HepG2 (cell line): ENCODE results near the gene VPS9D1. TPM values are rescaled to one million over a fixed set of nuclear protein-coding genes. Genes with fewer than 3 reads are reported as not detected.
A peak's percentile ranks its signal among the peaks of the same experiment; 100 is the strongest.

Experiments used
- PAWR ChIP-seq: sonication (generic); formaldehyde crosslinking; IDR thresholded peaks from 2 replicates; pipeline ENCODE4 v1.4.0; 2020; ENCODE audit warnings: missing genetic modification reagents, mild to moderate bottlenecking, borderline replicate concordance
- SALL2 ChIP-seq: sonication (generic); formaldehyde crosslinking; IDR thresholded peaks from 2 replicates; pipeline ENCODE4 v1.8.1; 2023; ENCODE audit warnings: mild to moderate bottlenecking, missing genetic modification reagents, inconsistent platforms
- STAG1 ChIP-seq: sonication (generic); formaldehyde crosslinking; IDR thresholded peaks from 2 replicates; pipeline ENCODE4 v1.4.0; 2020; ENCODE audit warnings: missing genetic modification reagents
- ZBTB40 ChIP-seq, 2 experiments: fragments of 450-650 bp in 1 of 2; sonication (generic) in 1 of 2; formaldehyde crosslinking in 1 of 2; IDR thresholded peaks; 2 replicates each; pipeline versions ENCODE4 v1.6.1 to v1.8.0; 2016 to 2022; ENCODE audit warnings: antibody characterized with exemption in 1 of 2, mild to moderate bottlenecking in 1 of 2, missing genetic modification reagents in 1 of 2
- ZNF18 ChIP-seq: sonication (generic); formaldehyde crosslinking; IDR thresholded peaks from 2 replicates; pipeline ENCODE4 v1.8.0; 2022; ENCODE audit warnings: mild to moderate bottlenecking, missing genetic modification reagents; ENCODE audit not compliant: insufficient replicate concordance
- ZNF552 ChIP-seq: sonication (generic); formaldehyde crosslinking; IDR thresholded peaks from 2 replicates; pipeline ENCODE4 v1.9.0; 2022; ENCODE audit warnings: missing genetic modification reagents, mild to moderate bottlenecking, borderline replicate concordance
- ZSCAN20 ChIP-seq: sonication (generic); formaldehyde crosslinking; IDR thresholded peaks from 2 replicates; pipeline ENCODE4 v1.4.0; 2020; ENCODE audit warnings: missing genetic modification reagents, mild to moderate bottlenecking, borderline replicate concordance
- polyA plus RNA-seq, 8 experiments: library from polyadenylated mRNA; depleted of rRNA in 3 of 8; stranded (reverse) in 7 of 8; unstranded in 1 of 8; fragments of >200 nt; fragmentation: Illumina TruSeq in 4 of 8; extraction: Trizol in 4 of 8; gene quantifications; 2 replicates each; pipeline versions ENCODE4 v1.2.1 to v1.2.3, GENCODE V29; 2011 to 2016; ENCODE audit warnings: low read depth in 4 of 8, missing spikeins in 1 of 8, mixed read lengths in 1 of 8; ENCODE audit not compliant: insufficient read depth in 1 of 8
- total RNA-seq, 5 experiments: library from RNA; depleted of rRNA; stranded (reverse); fragments of >200 nt; fragmentation: Illumina TruSeq; extraction: Trizol; gene quantifications; 2 replicates each; pipeline ENCODE4 v1.2.3, GENCODE V29; 2016; ENCODE audit warnings: low read depth in 1 of 5
- TF ChIP-seq, protein P1 (sequence below): sonication (generic); formaldehyde crosslinking; IDR thresholded peaks from 2 replicates; pipeline ENCODE4 v1.8.0; 2022; ENCODE audit warnings: missing genetic modification reagents, low read depth, mild to moderate bottlenecking, borderline replicate concordance
- TF ChIP-seq, protein P2 (sequence below): sonication (generic); formaldehyde crosslinking; IDR thresholded peaks from 2 replicates; pipeline ENCODE4 v1.4.0; 2020; ENCODE audit warnings: low read depth, mild to moderate bottlenecking, missing genetic modification reagents

VPS9D1 gene
- total and polyA plus RNA-seq, 2 of the 13 experiments (the other 11 are each of a cell fraction or from before 2014, with no cell fraction given) = 10.1 to 13.2 TPM

DNA sequence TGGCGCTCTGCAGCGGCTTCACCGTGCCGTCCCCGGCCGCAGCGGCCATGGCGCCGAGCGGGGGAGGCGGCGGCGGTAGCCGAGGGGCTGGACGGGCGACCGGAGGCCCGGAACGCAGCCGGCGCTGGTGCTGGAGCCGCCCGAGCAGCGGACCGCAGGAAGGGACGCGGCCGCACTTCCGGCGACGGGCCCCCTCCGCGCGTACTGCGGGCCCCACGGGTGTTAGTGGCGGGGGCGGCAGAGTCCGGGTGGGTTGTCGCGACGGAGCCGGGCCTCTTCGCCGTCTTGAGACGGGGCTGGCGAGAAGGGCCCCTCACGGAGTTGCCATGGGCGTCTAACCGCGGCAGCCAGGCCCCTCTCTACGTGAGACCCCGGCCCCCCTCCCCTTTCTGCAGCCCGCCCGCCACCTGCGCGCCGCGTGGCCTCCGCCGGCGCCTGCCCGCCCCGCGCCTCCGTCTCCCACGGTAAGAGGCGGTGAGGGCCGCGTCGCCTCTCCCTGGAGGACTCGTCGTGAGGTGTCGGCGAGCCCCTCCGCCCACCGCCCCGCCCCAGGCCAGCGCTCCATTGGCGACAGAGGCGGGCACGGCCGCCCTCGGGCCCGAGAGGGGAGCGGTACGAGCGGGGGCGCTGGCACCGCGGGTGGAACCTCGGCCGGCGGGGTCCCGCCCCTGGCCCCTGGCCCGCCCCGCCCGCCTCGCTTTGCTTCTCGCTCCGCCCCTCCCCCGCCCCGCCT, at the start of gene VPS9D1, which contains the start of gene ZNF276 (continued):
- TF ChIP-seq STAG1 (CRISPR knock-in tag) (no peak), SALL2 (CRISPR knock-in tag) (peak; percentile 96), ZSCAN20 (CRISPR knock-in tag) (peak; percentile 96; the same call in 1 of the 2 replicates), ZBTB40 (IDR thresholded peaks at IDR 0.05) (peak; percentile 78), ZBTB40 (CRISPR knock-in tag; IDR thresholded peaks at IDR 0.05) (peak; percentile 82), ZNF18 (peak; percentile 78), ZNF552 (peak; percentile 72; the same call in 1 of the 2 replicates), PAWR (peak; percentile 95; the same call in 1 of the 2 replicates)
- TF ChIP-seq, protein P1, sequence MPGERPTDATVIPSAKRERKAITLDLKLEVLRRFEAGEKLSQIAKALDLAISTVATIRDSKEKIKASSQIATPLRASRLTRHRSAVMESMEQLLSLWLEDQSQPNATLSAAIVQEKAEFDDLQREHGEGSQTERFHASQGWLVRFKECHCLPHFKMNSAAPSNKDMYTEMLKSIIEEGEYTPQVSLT = no peak
- TF ChIP-seq, protein P2, sequence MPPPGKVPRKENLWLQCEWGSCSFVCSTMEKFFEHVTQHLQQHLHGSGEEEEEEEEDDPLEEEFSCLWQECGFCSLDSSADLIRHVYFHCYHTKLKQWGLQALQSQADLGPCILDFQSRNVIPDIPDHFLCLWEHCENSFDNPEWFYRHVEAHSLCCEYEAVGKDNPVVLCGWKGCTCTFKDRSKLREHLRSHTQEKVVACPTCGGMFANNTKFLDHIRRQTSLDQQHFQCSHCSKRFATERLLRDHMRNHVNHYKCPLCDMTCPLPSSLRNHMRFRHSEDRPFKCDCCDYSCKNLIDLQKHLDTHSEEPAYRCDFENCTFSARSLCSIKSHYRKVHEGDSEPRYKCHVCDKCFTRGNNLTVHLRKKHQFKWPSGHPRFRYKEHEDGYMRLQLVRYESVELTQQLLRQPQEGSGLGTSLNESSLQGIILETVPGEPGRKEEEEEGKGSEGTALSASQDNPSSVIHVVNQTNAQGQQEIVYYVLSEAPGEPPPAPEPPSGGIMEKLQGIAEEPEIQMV (CRISPR knock-in tag) = no peak
